Measurements from ENCODE around the gene PKP3.
"Not testable (repeated sequence)": the region's sequence is repeated elsewhere in the genome, so short reads cannot be mapped to it uniquely, and the experiment has no call there.

Gene PKP3

DNA sequence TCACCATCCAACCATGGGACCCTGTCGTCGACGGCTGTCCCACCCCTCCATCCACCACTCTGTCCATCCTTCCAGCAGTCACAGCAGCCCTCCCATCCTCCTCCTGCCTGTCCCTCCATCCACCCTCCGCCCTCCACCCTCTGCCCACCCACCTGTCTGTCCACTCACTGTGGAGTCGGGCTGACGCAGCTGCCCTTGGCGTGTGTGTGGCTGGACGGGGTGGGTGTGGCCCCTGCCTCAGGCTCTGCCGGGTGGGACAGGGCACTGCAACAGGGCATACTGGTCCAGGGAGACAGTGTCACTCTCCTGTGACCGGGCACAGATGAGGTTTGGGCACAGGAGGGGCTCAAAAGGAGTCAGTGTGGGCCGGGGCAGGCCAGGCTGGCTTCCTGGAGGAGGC, 1.9 kb downstream of the PKP3 start:
- DNase-seq (ENCODE audit: low read depth in 3 of 3): no peak

DNA sequence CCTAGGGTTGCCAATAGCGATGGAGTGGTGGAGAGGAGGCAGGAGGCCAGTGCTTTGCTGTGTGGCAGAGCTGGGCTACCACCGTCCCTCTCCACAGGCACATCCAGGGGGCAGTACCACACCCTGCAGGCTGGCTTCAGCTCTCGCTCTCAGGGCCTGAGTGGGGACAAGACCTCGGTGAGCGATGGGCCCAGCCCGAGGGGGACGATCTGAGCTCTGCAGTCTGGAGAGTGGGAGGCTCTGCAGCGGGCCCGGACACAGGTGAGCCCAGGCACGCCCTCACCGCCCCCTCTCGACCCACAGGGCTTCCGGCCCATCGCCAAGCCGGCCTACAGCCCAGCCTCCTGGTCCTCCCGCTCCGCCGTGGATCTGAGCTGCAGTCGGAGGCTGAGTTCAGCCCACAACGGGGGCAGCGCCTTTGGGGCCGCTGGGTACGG, 2.5 kb downstream of the PKP3 start:
- DNase-seq (ENCODE audit: low read depth in 3 of 3): no peak

DNA sequence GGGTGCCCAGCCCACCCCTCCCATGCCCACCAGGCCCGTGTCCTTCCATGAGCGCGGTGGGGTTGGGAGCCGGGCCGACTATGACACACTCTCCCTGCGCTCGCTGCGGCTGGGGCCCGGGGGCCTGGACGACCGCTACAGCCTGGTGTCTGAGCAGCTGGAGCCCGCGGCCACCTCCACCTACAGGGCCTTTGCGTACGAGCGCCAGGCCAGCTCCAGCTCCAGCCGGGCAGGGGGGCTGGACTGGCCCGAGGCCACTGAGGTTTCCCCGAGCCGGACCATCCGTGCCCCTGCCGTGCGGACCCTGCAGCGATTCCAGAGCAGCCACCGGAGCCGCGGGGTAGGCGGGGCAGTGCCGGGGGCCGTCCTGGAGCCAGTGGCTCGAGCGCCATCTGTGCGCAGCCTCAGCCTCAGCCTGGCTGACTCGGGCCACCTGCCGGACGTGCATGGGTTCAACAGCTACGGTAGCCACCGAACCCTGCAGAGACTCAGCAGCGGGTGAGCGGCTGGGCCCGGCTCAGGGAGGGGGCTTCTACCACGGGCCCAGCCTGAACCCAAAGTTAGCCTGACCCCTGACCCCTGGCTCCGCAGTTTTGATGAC, 3.0 kb downstream of the PKP3 start:
- no peak for DNase-seq (ENCODE audit: low read depth in 3 of 3)

DNA sequence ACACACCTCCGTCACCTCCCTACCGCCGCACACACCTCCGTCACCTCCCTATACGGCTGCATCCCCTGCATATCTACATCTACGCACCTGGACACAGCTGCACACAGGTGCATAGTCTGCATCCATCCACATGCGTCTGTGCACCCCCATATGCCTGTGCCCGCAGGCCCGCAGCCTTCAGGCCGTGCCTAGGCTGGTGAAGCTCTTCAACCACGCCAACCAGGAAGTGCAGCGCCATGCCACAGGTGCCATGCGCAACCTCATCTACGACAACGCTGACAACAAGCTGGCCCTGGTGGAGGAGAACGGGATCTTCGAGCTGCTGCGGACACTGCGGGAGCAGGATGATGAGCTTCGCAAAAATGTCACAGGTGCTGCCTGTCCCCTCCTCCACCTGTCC, 4.8 kb downstream of the PKP3 start:
- no peak for DNase-seq (ENCODE audit: low read depth in 3 of 3)

DNA sequence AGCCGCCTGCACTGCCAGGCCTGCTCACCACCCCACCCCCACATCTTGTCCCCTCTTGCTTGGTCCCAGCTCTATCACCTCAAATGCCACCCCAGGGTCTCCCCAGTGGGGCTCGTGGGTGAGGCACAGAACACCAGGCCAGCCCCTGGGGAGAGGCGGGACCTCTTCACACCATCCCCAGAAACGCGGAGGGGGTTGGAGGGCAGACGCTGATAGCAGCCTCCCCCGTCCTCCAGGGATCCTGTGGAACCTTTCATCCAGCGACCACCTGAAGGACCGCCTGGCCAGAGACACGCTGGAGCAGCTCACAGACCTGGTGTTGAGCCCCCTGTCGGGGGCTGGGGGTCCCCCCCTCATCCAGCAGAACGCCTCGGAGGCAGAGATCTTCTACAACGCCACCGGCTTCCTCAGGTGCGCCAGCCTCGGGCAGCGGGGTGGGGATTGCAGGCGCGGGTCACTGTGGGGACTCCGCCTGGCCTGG, 5.8 kb downstream of the PKP3 start:
- DNase-seq (ENCODE audit: low read depth in 3 of 3): no peak

DNA sequence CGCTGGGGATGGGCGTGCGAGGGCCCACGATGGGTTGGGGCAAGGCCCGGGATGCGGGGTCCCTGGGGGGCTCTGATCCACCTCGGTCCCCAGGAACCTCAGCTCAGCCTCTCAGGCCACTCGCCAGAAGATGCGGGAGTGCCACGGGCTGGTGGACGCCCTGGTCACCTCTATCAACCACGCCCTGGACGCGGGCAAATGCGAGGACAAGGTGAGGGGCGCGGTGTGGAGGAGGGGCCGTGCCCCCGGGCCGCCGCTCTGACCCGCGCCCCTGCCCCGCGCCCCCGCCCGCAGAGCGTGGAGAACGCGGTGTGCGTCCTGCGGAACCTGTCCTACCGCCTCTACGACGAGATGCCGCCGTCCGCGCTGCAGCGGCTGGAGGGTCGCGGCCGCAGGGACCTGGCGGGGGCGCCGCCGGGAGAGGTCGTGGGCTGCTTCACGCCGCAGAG, 6.3 kb downstream of the PKP3 start:
- no peak for DNase-seq (ENCODE audit: low read depth in 3 of 3)

DNA sequence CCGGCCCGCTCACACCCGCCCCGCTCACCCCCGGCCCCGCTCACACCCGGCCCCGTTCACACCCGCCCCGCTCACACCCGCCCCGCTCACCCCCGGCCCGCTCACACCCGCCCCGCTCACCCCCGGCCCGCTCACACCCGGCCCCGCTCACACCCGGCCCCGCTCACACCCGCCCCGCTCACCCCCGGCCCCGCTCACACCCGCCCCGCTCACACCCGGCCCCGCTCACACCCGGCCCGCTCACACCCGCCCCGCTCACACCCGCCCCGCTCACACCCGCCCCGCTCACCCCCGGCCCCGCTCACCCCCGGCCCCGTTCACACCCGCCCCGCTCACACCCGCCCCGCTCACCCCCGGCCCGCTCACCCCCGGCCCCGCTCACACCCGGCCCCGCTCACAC, 7.2 kb downstream of the PKP3 start:
- not testable (repeated sequence) for DNase-seq (ENCODE audit: low read depth in 3 of 3)

DNA sequence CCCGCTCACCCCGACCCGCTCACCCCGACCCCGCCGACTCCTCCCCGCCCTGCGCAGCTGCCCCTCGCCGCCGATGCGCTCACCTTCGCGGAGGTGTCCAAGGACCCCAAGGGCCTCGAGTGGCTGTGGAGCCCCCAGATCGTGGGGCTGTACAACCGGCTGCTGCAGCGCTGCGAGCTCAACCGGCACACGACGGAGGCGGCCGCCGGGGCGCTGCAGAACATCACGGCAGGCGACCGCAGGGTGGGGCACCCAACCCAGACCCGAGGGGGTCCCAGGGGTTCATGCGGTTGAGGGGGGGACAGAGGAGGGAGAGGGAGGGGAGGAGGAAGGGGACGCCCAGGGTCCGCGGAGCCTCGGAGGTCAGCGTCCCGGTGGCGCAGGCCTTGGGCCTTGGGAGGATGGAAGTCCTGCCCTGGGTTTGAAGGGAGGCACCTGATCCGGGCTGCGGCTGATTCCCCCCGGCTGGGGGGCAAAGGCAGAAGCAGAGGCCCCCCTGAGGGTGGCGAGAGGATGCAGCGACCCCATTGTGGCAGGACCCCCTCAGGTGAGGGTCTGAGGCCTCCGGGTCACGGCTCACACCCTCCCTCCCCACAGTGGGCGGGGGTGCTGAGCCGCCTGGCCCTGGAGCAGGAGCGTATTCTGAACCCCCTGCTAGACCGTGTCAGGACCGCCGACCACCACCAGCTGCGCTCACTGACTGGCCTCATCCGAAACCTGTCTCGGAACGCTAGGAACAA, 9.2 kb downstream of the PKP3 start:
- DNase-seq (ENCODE audit: low read depth in 3 of 3): no peak

DNA sequence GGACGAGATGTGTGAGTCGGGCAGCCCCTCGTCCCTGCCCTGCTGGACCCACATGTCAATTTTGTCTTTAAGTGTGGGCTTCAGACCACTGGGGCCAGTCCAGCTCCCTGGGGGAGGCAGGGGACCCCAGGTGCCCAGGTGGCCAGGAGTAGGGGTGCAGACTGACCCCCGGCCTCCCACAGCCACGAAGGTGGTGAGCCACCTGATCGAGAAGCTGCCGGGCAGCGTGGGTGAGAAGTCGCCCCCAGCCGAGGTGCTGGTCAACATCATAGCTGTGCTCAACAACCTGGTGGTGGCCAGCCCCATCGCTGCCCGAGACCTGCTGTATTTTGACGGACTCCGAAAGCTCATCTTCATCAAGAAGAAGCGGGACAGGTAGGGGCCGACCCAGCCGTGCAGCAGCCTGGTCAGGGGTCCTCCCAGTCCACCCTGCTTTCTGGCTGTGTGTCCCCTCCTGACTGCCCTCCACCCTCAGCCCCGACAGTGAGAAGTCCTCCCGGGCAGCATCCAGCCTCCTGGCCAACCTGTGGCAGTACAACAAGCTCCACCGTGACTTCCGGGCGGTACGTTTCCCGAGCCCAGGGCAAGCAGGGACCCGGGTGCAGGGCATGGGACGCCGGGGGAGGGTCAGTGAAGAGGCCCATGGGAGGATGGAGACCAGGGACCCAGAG, 9.9 kb downstream of the PKP3 start:
- DNase-seq (ENCODE audit: low read depth in 3 of 3): no peak

DNA sequence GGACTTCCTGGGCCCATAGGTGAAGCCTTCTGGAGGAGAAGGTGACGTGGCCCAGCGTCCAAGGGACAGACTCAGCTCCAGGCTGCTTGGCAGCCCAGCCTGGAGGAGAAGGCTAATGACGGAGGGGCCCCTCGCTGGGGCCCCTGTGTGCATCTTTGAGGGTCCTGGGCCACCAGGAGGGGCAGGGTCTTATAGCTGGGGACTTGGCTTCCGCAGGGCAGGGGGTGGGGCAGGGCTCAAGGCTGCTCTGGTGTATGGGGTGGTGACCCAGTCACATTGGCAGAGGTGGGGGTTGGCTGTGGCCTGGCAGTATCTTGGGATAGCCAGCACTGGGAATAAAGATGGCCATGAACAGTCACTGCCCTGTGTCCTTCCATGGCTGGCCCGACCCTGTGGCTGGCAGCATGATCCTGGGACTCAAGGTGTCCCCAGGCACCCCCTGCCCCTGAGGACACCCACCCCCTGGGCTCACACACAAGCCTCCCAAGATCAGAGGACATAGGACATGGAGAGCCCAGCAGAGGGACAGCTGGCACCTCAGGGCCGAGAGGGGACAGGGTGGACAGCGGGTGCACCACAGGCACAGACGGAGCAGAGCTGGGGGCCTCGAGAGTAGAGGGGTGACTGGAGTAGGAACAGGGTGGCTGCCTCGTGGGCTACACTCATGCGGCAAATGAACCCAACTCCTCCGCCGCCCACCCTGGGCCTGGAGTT, 10.7 kb downstream of the PKP3 start:
- DNase-seq (ENCODE audit: low read depth in 3 of 3): no peak

DNA sequence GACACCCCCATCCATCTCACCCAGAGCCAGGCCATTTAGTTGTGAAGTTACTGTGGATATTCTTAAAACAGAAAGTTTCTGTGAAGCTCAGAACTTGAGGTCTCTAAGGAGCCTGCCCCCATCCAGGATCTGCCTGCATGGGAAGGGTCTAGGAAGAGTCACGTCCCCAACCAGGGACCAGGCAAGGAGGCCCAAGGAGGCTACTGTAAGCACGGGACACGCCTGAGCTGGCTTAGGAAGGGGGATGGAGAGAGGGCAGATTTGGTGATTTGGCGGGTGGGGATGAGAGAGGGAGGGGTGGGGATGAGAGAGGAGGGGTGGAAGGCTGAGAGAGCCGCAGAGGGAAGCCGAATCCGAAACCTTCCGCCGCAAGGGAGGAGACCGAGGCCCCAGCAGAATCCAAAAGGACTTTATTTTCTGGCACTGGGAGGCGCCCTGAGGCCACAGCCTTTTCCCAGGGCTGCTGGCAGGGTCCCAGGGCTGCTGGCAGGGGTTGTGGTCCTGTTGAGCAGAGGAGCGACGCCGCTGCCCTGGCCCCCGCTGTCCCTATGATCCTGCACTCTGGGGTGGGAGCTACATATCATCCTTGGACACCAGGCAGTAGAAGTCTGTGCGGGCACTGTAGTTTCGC, 11.4 kb downstream of the PKP3 start:
- DNase-seq (ENCODE audit: low read depth in 3 of 3): no peak

DNA sequence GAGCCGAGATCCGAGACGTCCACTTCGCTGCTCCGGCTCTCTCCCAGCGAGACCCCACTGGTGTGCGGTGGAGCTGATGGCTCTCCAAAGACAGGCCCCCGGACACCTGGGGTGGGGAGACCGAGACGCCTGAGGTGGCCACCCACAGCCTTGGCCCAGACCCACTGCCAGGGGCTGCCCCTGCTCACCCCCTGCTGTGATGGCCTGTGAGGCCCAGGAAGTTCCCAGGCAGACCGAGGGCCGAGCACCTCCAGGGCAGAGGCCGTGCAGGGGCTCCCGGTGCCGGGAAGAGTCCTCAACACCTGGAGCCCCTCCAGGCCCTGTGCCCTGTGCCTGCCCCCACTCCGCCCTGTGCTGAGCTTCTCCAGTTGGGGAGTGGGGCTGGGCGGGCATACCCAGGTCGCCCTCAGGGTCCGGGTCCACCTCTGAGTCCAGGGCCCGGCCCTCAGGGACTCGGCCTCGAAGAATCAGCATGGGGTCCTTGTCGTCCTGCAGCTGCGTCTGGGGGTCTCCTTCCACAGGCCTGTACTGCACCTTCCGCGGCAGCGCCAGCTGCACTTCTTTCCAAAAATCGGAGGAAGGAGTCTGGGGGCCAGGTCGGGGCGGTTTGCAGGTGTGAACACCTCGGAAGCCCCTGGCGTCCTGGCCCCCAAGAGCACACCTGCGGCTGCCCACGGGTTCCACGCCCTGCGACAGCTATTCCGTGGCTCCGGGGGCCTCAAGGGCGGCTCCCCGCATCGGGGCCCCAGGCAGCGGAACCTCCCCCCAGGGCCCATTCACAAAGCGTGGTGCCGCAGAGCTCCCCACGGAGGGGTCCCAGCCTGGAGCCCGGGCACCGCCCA, 12.2 kb downstream of the PKP3 start:
- no peak for DNase-seq (ENCODE audit: low read depth in 3 of 3)

DNA sequence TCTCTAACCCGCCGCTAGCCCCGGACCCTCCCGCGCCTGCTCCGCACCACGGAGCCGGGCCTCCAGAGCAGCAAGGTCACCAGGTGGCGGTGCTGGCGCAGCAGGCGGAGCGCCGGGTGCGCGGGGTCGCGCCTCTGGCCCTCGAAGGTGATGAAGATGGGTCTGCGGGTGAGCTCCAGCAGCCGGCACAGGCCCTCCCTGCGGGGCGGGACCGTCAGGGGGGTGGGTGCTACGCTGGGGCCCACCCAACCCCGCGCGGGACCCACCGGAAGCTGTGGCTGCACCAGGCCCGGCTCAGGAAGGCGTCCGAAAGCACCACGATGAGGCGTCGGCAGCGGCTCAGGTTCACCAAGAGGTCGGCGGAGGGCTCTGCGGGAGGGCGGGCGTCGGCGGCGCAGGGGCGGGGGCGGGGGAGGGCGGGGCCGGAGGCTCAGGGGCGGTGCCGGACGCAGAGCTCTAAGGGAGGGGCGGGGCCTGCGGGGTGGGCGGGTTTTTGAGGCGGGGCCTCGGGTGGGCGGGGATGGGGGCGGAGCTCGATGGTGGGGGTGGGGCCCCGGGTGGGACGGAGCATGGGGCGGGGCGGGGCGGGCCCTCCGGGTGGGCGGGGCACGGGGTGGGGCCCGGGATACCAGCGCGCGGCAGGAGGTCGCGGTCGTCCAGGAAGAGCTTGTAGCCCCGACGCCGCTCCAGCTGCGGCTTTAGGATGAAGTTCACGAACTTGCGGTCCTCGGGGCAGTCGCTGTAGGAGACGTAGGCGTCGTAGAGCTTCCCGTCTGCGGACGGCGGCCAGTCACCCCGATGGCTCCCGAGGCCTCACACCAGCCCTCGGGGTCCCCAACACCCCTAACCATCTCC, 13.0 kb downstream of the PKP3 start:
- DNase-seq (ENCODE audit: low read depth in 3 of 3): peak; percentile 67 to 89 (median 79)

DNA sequence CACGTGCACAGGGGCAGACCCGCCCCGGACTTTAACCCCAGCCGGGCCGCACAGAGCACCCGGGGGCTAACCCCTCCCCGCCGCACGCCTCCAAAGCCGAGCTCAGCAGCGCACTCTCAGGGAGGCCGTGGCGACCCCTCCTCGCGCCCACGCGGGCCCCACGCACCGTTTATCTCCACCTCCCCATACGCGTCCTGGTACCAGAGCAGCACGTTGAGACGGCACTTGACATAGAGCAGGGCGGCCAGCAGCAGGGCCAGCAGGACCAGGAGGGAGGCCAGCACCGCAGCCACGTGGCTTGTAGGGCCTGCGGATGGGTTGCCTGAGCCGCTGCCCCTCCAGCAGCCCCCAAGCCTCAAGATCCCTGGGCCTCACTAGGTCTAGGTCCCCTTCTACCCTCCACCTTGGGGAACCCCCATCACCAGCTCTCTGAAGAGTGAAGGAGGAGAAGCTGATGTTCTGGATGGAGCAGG, 13.7 kb downstream of the PKP3 start:
- DNase-seq (ENCODE audit: low read depth in 3 of 3): no peak

DNA sequence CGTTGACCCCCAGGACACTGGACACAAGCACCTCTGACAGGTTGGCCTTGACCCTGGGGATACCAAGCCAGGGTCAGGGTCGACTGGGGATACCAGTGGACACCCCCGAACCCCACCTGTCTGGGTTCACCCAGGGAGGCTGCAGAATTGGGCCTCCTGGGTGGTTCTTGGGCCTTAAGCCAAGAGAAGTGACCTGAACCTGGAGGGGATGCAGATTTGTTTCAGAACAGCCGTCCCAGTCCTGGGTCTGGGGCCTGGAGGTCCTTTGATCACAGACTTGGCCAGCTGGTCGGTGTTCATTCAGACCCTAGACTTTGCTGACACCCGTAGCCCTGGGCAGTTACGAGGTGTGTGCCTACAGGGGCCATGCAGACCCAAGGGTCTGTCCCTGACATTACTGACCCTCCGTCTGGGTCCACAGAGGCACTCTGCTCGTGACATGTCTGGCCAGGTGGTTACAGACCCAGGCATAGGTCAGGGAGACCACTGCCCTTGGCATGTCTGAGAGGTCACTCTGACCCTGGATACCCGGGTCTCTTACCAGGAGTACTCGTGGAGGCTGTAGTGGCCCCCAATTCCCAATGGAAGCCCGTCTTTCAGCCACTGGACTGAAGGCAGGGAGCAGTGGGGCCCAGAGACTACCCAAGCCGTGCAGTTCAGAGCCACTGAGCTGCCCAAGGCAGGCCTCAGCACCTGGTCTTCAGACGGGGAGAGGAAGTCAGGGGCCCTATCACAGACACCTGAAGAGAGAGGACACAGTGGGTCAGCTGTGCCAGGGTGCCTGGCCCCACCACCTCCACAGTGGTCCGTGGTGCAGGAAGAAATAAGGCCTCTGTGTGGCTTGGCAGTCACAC, 14.4 kb downstream of the PKP3 start:
- no peak for DNase-seq (ENCODE audit: low read depth in 3 of 3)

DNA sequence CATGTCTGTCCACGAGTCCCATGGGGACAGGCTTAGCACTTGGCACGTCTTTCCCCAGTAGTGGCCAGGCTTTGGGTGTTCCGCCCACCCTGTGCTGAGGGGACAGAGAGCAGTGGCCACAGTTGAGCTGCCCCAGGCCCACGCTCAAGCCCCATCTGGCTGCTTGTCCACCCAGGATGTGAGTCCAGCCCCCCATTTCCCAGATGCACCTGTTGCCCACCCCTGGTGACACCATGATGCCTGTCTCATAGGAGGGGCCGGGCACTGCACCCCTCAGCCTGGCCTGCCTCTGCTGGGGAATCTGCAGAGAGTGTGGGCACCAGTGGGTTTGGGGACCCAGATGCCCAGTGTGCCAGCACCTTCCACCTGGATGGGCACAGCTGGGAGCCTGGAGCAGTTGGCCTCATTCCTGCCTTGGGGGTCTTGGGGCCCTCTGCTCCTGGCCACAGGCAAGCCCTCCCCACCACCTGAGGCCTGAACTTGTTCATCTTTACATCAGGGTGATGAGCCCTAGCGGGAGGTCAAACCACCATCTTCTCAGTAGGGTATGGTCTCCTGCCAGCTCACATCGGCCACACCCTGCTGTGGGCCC, 15.1 kb downstream of the PKP3 start:
- DNase-seq (ENCODE audit: low read depth in 3 of 3): no peak

DNA sequence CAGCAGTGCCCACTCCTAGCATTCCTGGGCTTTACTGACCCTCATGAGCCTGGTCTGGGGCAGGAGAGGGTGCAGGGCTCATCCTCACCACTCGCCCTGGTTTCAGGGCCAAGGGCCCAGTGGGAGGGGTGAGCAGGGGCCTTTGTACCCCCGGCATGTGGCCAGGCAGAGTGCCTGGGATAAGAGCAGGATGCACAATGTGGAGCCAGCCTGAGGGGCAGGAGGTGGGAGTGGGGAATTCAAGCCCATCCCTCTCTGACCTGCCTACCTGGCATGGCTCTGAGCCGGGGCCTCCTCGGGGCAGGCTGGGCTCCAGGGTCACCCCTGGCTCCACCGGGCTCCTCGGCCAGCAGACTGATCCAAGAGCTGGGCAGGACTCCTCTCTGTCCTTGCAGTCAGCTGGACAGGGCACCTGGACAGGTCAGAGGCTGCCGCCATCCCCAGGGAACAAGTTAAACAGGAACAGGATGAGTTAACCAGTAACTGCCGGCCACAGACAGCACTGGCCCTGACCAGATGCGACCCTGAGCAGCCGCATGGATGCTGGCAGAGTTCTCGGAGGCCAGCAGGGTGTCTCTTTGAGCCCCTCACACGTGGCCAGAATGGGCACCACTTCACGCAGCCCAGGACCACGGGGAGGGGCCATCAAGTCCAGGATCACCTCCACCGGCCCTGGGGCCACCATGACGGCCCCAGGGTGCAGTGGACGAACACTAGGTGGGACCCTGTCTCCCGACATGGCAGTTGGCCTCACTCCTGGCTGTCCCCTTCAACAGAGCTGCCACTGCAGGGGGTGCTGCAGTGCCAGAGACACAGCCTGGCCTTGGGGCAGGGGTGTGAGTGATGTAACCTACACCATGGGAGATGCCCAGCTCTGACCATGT, 15.8 kb downstream of the PKP3 start:
- DNase-seq (ENCODE audit: low read depth in 3 of 3): no peak

Data from stimulated activated CD4-positive, alpha-beta T cell treated with anti-CD3 and anti-CD28 coated beads, TNF-alpha, amount 100 ng/mL, for 24 hours (primary cell).